NCI-H2107 (cell line): ENCODE results near the gene SMIM1.

Source experiments
- DNase-seq: peaks from one replicate; lab custom pipeline; 2025; lab: John Stamatoyannopoulos, UW

SMIM1 gene

GRCh38 chr1:3821908-3822307 is 49.4 kb downstream of the SMIM1 start:
- DNase-seq = no peak

GRCh38 chr1:3822421-3822820 is 49.9 kb downstream of the SMIM1 start:
- no peak for DNase-seq

- DNase-seq = no peak
Observed at GRCh38 chr1:3824650-3825049, 52.1 kb downstream of the SMIM1 start.

- no peak for DNase-seq
Observed at GRCh38 chr1:3825356-3825755, 52.8 kb downstream of the SMIM1 start.
